GM12875 (cell line): ENCODE measurements around the gene SPTLC1.
"Not testable (repeated sequence)": the region's sequence is repeated elsewhere in the genome, so short reads cannot be mapped to it uniquely, and the experiment has no call there.

ENCODE experiments used
- H3K4me3 ChIP-seq: one replicate; pipeline ENCODE4 v1.5.1; 2011; ENCODE audit warnings: low read depth, low read length, control low read depth
- TF ChIP-seq, protein P1 (sequence below): IDR thresholded peaks from 2 replicates; pipeline ENCODE4 v1.5.1; 2011; ENCODE audit warnings: low read depth, mild to moderate bottlenecking, control low read depth, inconsistent platforms, low read length, moderate library complexity, borderline replicate concordance; ENCODE audit not compliant: insufficient read depth

Gene SPTLC1

DNA sequence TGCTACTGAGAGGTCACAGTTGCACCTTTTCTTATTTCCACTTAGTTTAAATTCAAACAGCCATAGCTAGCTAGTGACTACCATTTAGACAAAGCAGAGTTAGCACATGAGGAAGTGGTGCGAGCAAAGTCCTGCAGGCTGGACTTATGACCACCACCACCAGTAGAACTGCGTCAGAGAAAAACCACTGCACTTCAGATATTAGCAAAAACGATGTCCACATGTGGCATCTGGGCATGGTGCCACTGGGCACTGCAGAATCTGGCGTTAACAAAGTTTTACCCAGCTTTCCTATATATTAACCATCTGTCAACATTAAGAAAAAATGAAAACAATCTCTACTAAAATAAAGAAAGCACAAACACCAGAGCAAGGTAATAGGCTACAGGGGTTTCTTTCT lies 80.1 kb downstream of the SPTLC1 start:
- TF ChIP-seq, protein P1, sequence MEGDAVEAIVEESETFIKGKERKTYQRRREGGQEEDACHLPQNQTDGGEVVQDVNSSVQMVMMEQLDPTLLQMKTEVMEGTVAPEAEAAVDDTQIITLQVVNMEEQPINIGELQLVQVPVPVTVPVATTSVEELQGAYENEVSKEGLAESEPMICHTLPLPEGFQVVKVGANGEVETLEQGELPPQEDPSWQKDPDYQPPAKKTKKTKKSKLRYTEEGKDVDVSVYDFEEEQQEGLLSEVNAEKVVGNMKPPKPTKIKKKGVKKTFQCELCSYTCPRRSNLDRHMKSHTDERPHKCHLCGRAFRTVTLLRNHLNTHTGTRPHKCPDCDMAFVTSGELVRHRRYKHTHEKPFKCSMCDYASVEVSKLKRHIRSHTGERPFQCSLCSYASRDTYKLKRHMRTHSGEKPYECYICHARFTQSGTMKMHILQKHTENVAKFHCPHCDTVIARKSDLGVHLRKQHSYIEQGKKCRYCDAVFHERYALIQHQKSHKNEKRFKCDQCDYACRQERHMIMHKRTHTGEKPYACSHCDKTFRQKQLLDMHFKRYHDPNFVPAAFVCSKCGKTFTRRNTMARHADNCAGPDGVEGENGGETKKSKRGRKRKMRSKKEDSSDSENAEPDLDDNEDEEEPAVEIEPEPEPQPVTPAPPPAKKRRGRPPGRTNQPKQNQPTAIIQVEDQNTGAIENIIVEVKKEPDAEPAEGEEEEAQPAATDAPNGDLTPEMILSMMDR, result no peak
- H3K4me3 ChIP-seq, result no peak overlapping the region

DNA sequence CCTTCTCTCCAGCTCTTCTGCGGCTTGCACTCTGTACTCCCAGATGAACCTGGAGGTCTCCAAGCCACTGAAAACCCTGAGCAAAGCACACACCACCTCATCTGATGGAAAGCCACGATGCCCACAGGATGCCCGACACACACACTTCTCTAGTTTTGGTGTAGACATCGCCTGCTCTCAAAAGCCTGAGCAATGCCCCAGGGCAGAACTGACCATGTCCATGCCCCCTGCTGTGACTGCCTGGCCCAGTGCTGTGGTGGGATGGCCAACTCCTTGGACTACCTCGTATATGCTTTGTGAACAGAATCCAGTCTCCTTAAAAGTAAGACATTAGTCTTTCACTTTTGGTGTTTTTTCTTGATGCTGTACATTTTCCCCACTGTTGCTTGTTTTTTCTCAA lies 81.2 kb downstream of the SPTLC1 start:
- TF ChIP-seq, protein P1, result no peak
- H3K4me3 ChIP-seq, result no peak overlapping the region

DNA sequence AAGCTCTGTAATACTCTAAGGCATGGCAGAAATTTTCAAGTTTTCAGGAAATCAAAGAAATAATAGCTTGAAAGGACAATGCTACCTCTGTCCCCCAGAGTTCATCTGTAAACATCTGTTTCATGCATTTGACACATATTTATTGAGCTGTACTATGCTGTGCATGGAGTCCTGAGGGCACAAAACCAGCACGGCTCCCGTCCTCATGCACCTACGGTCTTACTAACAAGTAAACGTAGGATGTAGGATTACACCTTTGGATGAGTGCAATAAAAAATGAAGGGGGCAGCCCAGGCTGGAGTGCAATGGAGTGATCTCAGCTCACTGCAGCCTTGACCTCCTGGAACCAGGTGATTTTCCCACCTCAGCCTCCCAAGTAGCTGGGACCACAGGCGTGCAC lies 81.9 kb downstream of the SPTLC1 start:
- TF ChIP-seq, protein P1, result no peak
- no peak overlapping the region for H3K4me3 ChIP-seq

DNA sequence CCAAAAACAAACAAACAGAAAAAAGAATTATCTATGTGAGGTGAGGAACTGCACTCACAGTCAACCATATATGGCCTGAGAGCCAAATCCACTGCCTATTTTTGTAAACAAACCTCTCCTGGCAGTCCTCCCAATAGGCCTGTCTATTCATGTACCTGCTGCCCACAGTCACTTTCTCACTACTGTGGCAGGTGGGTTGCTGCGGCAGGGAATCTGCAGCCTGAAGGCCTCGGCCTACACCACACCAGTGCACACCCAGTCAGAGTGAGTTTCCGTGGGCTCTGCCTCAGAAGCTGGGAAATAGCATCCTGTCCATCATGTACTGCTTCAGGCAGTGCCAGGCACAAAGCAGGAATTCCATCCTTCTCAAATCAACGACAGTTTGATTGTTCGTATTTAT lies 82.3 kb downstream of the SPTLC1 start:
- TF ChIP-seq, protein P1, result no peak
- H3K4me3 ChIP-seq, result no peak overlapping the region

DNA sequence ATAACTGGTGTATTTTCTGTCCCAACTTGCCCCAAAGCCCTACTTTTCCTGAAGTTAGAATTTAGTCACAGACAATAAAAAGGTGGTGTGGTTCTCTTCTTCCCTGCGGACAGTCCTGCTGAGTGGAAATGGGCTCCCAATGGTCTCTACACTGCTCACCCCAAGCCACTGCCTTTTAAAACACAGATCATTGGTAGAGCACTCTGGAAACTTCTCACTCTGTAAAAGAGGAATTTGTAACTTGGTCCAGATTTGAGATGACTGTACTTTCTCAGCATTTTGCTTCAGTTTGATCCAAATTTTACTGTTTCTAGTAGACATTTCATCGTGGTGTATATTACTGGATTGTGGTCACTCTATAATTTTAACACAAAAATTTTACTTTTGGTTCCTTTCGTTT lies 84.8 kb downstream of the SPTLC1 start:
- no peak overlapping the region for H3K4me3 ChIP-seq

DNA sequence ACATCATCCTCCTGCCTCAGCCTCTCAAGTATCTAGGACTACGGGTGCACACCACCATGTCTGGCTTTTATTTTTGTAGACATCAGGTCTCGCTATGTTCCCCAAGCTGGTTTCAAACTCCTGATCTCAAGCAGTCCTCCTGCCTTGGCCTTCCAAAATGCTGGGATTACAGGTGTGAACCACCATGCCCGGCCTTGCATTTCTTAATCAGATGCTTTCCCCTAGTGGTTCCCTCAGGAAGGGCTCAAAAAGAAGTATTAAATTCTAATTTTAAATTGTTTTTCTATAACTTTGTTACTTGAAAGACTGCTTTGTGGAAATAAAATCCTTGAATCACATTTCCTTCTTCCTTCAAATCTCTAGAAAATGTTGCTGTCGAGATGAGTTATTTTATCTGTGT lies 85.7 kb downstream of the SPTLC1 start:
- TF ChIP-seq, protein P1, result no peak
- no peak overlapping the region for H3K4me3 ChIP-seq

More for the DNA sequence above, 84.8 kb downstream of the SPTLC1 start:
- TF ChIP-seq, protein P1, result no peak

DNA sequence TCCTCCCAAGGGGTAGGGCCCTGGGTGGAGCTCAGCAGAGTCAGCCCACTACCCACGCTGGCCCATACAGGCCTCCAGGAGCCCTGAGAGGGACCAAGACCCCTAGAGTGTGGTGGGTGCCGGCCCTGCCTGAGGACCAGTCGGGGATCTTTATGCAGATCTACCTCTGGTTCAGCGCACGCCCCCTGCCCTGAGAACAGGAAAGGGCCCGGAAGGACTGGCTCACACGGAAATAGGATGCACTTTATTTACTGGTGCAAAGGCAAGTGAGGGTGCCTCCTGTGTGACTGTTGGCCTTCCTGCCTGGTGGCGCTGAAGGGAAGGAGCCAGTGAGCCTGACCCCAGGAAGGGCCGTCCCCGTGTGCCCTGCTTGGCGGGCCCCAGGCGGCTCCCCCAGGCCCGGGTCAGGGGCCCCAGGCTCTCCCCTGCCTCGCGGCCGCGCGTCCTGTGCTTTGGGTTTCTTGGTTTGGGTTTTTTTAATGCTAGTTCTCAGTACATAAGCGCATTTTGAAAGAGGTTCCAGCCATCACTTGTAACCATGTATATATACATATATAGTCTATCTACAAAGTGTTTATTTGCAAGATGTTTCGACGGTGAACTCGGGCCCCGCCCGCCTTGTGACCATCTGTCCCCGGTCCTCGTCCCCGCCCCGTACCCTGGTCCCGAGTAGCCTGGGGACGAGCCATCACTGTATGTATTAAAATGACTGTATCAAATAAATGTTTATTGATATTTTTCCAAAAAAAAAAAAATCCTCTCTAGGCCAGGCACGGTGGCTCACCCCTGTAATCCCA lies 88.8 kb downstream of the SPTLC1 start:
- TF ChIP-seq, protein P1, result no peak
- H3K4me3 ChIP-seq, result no peak overlapping the region

DNA sequence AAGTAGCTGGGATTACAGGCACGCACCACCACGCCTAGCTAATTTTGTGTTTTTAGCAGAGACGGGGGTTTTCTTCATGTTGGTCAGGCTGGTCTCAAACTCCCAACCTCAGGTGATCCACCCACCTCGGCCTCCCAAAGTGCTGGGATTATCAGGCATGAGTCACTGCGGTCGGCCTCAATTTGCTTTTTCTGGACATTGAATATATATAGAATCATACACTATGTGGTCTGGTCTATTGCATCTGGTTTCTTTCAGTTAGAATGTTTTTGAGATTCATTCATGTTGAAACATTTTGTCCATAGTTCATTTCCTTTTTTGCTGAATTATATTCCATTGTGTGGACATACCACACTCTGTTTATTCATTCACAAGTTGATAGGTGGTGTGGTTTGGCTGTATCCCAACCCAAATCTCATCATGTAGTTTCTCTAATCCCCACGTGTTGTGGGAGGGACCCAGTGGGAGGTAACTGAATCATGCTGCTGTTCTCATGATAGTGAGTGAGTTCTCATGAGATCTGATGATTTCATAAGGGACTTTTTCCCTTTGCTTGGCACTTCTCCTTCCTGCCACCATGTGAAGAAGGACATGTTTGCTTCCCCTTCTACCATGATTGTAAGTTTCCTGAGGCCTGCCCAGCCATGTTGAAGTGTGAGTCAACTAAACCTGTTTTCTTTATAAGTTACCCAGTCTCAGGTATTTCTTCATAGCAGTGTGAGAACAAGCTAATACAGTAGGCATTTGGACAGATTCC lies 93.2 kb downstream of the SPTLC1 start:
- not testable (repeated sequence) for H3K4me3 ChIP-seq
